Inflammatory macrophage treated with lipopolysaccharide for 1 hour (primary cell): ENCODE results near the gene SLC17A7.

Source experiments
- DNase-seq, 2 donors: peaks; one replicate each; pipeline ENCODE4 v3.0.0-alpha.2; 2020 to 2022

The SLC17A7 gene

GRCh38 chr19:49443366-49444099 is 2.2 kb upstream of the SLC17A7 start:
- peak; percentile 92 to 95 for DNase-seq

GRCh38 chr19:49442771-49443365 is 1.5 kb upstream of the SLC17A7 start:
- DNase-seq, result peak; percentile 74 to 81

DNA sequence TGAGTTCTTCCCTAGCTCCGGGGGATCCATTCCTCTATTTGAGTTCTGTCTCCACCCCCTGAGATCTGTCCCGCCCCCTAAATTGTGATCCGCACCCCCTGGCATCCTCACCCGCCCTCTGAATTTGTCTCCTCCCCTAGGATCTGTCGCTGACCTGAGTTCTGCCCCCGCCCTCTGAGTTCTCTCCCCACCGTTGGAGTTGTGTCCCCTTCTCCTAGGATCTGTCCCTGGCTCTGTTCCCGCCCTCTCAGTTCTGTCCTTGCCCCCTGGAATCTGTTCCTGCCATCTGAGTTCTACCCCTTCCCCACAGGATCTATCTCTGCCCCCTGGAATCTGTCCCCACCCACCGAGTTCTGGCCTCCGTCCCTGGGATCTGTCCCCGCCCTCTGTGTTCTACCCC is 1.0 kb upstream of the SLC17A7 start:
- no peak for DNase-seq

DNA sequence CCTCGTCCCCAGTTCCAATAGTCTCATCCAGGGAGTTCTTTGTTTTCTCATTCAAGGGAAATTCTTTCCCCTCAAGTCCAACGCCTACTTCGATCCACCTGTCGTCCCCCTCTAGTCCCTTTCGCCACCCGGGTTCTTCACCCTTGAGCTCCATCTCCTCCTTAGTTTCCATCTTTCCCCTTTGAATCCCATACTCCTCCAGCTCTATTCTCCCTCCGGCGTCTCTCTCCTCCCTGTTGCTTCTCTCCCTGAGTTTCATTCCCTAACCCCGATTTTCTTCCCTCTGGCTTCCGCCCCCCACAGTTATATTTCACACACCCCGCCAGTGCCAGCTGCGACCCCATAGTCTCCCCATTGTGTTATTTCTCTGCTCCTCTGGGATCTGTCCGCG is 628 bp upstream of the SLC17A7 start:
- DNase-seq, result no peak

GRCh38 chr19:49440439-49441209 is 703 bp downstream of the SLC17A7 start:
- no peak for DNase-seq

GRCh38 chr19:49439836-49440235 is 1.5 kb downstream of the SLC17A7 start:
- no peak for DNase-seq

- DNase-seq, result no peak
Observed at GRCh38 chr19:49438261-49438660, 3.1 kb downstream of the SLC17A7 start.

DNA sequence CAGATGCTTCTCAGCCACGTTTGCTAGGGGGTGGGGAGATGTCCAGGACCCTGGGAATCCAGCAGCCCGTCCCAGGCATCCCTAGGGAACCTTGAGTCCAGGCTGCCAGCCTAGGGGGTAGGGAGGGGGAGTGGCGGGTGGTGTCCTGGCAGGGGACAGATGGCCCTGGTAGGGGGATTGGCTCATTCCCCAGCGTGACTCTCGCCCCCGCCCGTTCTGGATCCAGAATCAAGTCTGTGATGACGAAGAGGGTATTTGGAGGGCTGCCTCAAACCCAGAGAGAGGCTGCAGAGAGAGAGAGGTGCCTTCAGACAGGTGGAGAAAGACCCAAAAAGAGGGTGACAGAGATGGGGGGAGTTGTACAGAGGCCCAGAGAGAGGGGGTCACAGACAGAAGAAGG is 4.1 kb downstream of the SLC17A7 start:
- DNase-seq, result no peak

- no peak for DNase-seq
Observed at GRCh38 chr19:49436381-49437017, 4.8 kb downstream of the SLC17A7 start.

- DNase-seq, result no peak
Observed at GRCh38 chr19:49435670-49436069, 5.7 kb downstream of the SLC17A7 start.

GRCh38 chr19:49434907-49435583 is 6.3 kb downstream of the SLC17A7 start:
- no peak for DNase-seq

DNA sequence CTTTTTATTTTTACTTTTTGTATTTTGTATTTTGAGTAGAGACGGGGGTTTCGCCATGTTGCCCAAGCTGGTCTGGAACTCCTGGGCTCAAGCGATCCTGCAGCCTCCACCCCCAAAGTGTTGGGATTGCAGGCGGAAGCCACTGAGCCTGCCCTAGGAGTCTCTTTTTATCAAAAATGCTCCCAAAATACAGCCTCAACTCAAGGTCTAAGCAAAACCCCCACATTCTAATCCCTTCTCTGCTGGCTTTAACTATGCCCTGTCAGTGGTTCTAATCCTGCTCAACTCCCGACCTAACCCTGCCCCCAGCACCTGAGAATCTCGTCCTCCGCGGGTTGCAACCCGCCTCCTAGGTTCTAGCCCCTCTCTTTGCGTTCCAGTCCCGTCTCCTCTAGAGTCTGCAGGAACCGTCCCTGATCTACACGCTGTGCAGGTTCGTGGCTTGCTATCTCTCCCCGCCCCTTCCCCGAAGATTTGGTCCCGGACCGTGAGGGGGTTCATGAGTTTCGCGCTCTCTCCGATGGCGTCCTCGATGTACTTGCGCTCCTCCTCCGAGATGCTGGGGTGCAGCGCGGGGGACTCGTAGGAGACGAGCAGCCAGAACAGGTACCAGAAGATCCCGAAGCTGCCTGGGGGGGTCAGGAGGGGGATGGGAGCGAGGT is 8.0 kb downstream of the SLC17A7 start:
- DNase-seq, result no peak

GRCh38 chr19:49432141-49433073 is 8.9 kb downstream of the SLC17A7 start:
- no peak for DNase-seq

DNA sequence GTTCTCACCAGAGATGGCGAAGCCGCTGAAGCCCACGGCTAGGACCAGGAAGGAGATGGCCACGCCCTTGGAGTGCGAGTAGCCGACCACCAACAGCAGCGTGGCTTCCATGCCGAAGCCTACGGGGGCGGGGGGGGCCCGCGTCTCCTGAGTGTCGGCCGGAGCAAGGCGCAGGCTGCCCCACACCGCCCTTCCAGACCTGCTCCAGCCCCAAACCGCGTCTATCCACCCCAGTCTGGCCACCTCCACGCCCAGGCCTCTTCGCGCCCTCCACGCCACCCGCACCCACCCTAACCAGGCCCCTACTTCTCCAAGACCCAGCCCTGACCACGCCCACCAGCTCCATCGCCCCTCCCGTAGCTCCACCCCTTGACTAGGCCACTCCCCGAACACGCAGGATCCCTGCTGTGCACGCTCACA is 10.0 kb downstream of the SLC17A7 start:
- DNase-seq, result no peak

- no peak for DNase-seq
Observed at GRCh38 chr19:49430678-49431329, 10.5 kb downstream of the SLC17A7 start.

DNA sequence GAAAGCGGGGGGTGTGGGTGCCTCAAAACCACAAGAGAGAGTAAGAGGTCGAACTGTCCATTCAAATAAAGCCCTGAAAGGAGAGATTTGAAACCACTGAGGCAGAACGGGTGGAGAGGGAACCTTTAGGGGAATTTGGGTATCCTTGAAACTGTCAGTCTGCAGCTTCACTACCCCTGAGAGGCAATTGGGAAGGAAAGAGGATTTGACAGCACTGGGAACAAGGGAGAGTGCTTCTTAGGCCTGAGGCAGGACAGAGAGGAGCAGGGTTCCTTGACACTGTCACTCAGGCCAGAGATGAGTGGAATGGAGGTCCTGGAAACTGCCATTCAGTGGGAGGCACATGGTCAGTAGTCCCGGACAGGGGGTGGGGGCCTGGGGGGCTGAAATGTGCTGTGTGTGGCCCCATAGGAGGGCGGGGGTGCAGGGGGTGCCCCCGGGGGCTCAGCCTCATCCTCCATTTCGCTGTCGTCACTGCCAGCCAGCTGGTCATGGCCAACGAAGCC is 11.1 kb downstream of the SLC17A7 start:
- DNase-seq, result no peak

DNA sequence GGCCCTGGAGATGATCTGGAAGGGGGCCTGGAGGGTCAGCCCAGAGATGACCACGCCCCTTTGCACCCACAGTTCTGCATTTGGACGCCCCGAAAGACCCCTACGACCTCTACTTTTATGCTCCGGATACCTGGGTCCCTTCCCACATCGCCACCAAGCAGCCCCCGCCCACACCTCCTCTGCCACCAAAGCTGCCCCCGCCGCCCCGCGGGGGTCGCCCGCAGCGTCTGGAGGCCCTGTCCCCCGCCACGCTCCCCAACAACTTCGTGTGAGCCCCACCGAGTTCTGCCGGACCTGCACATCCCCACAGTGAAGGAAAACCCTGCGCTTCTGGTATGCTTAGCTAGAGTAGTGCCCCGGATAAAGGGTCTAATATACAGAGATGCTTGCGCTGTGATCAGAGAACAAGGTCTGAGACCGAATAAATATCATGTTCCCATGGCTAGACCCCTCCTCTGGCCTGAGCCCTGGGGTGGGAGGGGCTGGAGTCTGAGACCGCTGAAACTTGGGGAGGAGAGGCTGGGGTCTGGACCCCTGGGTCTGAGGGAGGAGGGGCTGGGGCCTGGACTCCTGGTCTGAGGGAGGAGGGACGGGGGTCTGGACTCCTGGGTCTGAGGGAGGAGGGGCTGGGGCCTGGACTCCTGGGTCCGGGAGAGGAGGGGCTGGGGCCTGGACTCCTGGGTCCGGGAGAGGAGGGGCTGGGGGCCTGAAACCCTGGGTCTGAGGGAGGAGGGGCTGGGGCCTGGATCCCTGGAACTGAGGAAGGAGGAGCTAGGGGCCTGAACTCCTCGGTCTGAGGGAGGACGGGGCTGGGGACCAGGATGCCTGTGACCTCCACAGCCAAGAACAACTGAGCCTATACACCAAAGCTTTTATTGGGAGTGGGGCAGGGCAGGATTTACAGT is 12.5 kb downstream of the SLC17A7 start:
- DNase-seq, result no peak

DNA sequence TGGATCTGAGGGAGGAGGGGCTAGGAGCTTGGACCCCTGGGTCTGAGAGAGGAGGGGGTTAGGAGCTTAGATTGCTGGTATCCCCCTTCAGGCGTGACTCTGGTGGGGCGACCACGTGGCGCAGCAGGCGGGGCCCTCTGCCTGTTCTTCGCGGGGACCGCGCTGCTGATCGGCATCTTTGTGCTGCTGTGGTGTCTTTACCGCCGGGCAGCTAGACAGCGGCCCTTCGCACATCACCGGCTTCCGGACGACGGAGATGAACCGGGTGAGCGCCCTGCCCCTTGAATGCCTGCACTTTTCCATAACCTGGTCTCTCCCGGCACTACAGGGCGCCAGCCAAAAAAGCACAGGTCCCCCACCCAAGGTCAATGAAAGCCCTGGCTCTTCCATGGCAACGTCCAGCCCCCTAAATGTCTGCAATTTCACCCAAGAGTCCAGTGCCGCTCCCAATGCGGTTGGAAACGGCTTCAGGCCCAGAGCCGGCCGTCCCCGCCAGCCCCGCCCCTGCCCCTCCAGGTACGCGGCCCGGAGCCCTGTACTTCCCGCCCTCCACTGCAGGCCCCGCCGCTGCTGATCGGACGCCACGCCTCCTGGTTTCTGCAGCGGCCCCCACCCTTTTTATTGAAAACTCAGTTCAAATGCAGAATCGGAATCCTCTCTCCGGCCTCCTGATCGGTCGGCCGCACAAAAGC is 13.3 kb downstream of the SLC17A7 start:
- DNase-seq, result no peak

DNA sequence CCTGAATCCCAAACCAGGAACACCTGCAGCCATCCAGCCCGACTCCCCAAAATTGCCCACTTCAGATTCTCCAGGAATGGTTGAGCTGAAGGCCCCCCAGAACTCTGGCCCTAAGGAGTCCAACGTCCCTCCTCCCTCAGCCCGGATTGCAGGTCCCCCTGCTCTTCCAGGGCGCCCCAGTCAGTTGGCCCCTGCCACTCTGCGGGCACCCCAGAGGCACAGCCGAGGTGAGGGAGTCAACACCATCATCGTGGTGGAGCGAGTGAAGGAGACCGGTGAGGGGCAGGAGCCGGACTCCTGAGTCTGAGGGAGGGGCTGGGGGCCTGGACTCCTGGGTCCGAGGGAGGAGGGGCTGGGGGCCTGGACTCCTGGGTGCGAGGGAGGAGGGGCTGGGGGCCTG is 14.0 kb downstream of the SLC17A7 start:
- no peak for DNase-seq
